H9 (cell line): Measurements from ENCODE around the gene MCM10. TPM values are rescaled to one million over a fixed set of nuclear protein-coding genes. Genes with fewer than 3 reads are reported as not detected.

Source experiments
- DNase-seq: peaks from one replicate; pipeline ENCODE4 v3.0.0-alpha.2; 2017
- H2AFZ ChIP-seq: one replicate; pipeline ENCODE4 v1.6.1; 2013; ENCODE audit warnings: mild to moderate bottlenecking, low read length, control low read depth, moderate library complexity
- H2AK5ac ChIP-seq: 2 replicates; pipeline ENCODE4 v1.6.1; 2013; ENCODE audit warnings: low read length, control low read depth, mixed read lengths; ENCODE audit not compliant: insufficient read length
- H2BK120ac ChIP-seq: one replicate; pipeline ENCODE4 v1.6.1; 2013; ENCODE audit warnings: low read depth, mild to moderate bottlenecking, low read length, control low read depth, inconsistent platforms; ENCODE audit not compliant: poor library complexity, severe bottlenecking
- H2BK12ac ChIP-seq: 2 replicates; pipeline ENCODE4 v1.6.1; 2013; ENCODE audit warnings: low read length, control low read depth, mixed read lengths, low read depth; ENCODE audit not compliant: insufficient read length
- H2BK15ac ChIP-seq: 2 replicates; pipeline ENCODE4 v1.6.1; 2013; ENCODE audit warnings: low read depth, low read length, control low read depth
- H2BK20ac ChIP-seq: one replicate; pipeline ENCODE4 v1.6.1; 2013; ENCODE audit warnings: low read depth, mild to moderate bottlenecking, low read length, control low read depth, inconsistent platforms; ENCODE audit not compliant: poor library complexity, severe bottlenecking
- H2BK5ac ChIP-seq: 2 replicates; pipeline ENCODE4 v1.6.1; 2013; ENCODE audit warnings: low read length, control low read depth, mixed read lengths; ENCODE audit not compliant: insufficient read length
- H3K14ac ChIP-seq: 2 replicates; pipeline ENCODE4 v1.6.1; 2013; ENCODE audit warnings: low read length, control low read depth; ENCODE audit not compliant: insufficient read depth
- H3K18ac ChIP-seq: 2 replicates; pipeline ENCODE4 v1.6.1; 2013; ENCODE audit warnings: low read depth, mild to moderate bottlenecking, mixed read lengths, low read length, control low read depth; ENCODE audit not compliant: insufficient read length
- H3K23ac ChIP-seq: 2 replicates; pipeline ENCODE4 v1.6.1; 2013; ENCODE audit warnings: low read length, control low read depth, mixed read lengths, low read depth; ENCODE audit not compliant: insufficient read length
- H3K23me2 ChIP-seq: 2 replicates; pipeline ENCODE4 v1.6.1; 2013; ENCODE audit warnings: low read depth, mild to moderate bottlenecking, mixed read lengths, low read length, control low read depth; ENCODE audit not compliant: insufficient read length, poor library complexity, severe bottlenecking
- H3K27ac ChIP-seq: 2 replicates; pipeline ENCODE4 v1.5.1; 2013; ENCODE audit warnings: low read length, control low read depth, mixed read lengths, low read depth; ENCODE audit not compliant: insufficient read length
- H3K27me3 ChIP-seq: 2 replicates; pipeline ENCODE4 v1.6.1; 2013; ENCODE audit warnings: low read length, control low read depth, inconsistent platforms; ENCODE audit not compliant: insufficient read depth
- H3K4ac ChIP-seq: 2 replicates; pipeline ENCODE4 v1.6.1; 2013; ENCODE audit warnings: low read depth, mild to moderate bottlenecking, control low read depth, inconsistent platforms, low read length, moderate library complexity
- H3K4me1 ChIP-seq: 2 replicates; pipeline ENCODE4 v1.6.1; 2013; ENCODE audit warnings: low read length, control low read depth, inconsistent platforms; ENCODE audit not compliant: insufficient read depth
- H3K4me2 ChIP-seq: 2 replicates; pipeline ENCODE4 v1.6.1; 2013; ENCODE audit warnings: low read length, control low read depth, mixed read lengths; ENCODE audit not compliant: insufficient read length, insufficient read depth
- H3K56ac ChIP-seq: 2 replicates; pipeline ENCODE4 v1.6.1; 2013; ENCODE audit warnings: low read depth, mild to moderate bottlenecking, mixed read lengths, low read length, control low read depth; ENCODE audit not compliant: insufficient read length
- H3K79me1 ChIP-seq: 2 replicates; pipeline ENCODE4 v1.6.1; 2013; ENCODE audit warnings: low read depth, mild to moderate bottlenecking, moderate library complexity, low read length, control low read depth, inconsistent platforms; ENCODE audit not compliant: insufficient read depth, poor library complexity, severe bottlenecking
- H3K79me2 ChIP-seq: 2 replicates; pipeline ENCODE4 v1.6.1; 2013; ENCODE audit warnings: low read length, control low read depth, inconsistent platforms; ENCODE audit not compliant: insufficient read depth
- H3K9ac ChIP-seq: 2 replicates; pipeline ENCODE4 v1.6.1; 2013; ENCODE audit warnings: low read length, control low read depth, mixed read lengths; ENCODE audit not compliant: insufficient read length; ENCODE audit errors: extremely low read depth
- H3K9me3 ChIP-seq: one replicate; pipeline ENCODE4 v1.6.1; 2013; ENCODE audit warnings: low read depth, low read length, inconsistent platforms; ENCODE audit not compliant: control insufficient read depth
- H3T11ph ChIP-seq: one replicate; pipeline ENCODE4 v1.6.1; 2013; ENCODE audit warnings: mild to moderate bottlenecking, low read length, control low read depth, inconsistent platforms
- H4K20me1 ChIP-seq: one replicate; pipeline ENCODE4 v1.6.1; 2013; ENCODE audit not compliant: control insufficient read depth, insufficient read length, insufficient read depth
- H4K5ac ChIP-seq: 2 replicates; pipeline ENCODE4 v1.6.1; 2013; ENCODE audit warnings: low read depth, mild to moderate bottlenecking, mixed read lengths, low read length, control low read depth; ENCODE audit not compliant: insufficient read length
- H4K8ac ChIP-seq: replicated peaks from 2 replicates; pipeline ENCODE4 v1.6.1; 2013; ENCODE audit warnings: low read length, control low read depth, mixed read lengths, low read depth; ENCODE audit not compliant: insufficient read length
- H4K91ac ChIP-seq: 2 replicates; pipeline ENCODE4 v1.6.1; 2013; ENCODE audit warnings: low read depth, mild to moderate bottlenecking, moderate library complexity, mixed read lengths, low read length, control low read depth; ENCODE audit not compliant: insufficient read length
- H3K27ac Mint-ChIP-seq, 3 experiments: 2 replicates in 2 of 3; 3 replicates in 1 of 3; pipeline ENCODE4 v1.8.0; 2020 to 2021; ENCODE audit warnings: mixed read lengths in 3 of 3, mild to moderate bottlenecking in 1 of 3, moderate library complexity in 1 of 3
- H3K27me3 Mint-ChIP-seq: 2 replicates; pipeline ENCODE4 v1.8.0; 2021; ENCODE audit warnings: low read depth, mild to moderate bottlenecking, moderate library complexity, mixed read lengths
- H3K36me3 Mint-ChIP-seq, 3 experiments: 2 replicates in 2 of 3; 3 replicates in 1 of 3; pipeline ENCODE4 v1.8.0; 2020 to 2021; ENCODE audit warnings: low read depth in 3 of 3, mixed read lengths in 3 of 3; ENCODE audit not compliant: insufficient read depth in 1 of 3
- H3K4me1 Mint-ChIP-seq, 2 experiments: 2 replicates each; pipeline ENCODE4 v1.8.0; 2020; ENCODE audit warnings: mixed read lengths in 2 of 2
- H3K4me3 Mint-ChIP-seq, 2 experiments: 2 replicates in 1 of 2; 3 replicates in 1 of 2; pipeline ENCODE4 v1.8.0; 2020 to 2021; ENCODE audit warnings: mild to moderate bottlenecking in 2 of 2, mixed read lengths in 2 of 2, moderate library complexity in 1 of 2
- H3K9me3 Mint-ChIP-seq, 2 experiments: 2 replicates in 1 of 2; 3 replicates in 1 of 2; pipeline ENCODE4 v1.8.0; 2020; ENCODE audit warnings: mild to moderate bottlenecking in 2 of 2, mixed read lengths in 2 of 2, moderate library complexity in 1 of 2
- CTCF ChIP-seq: fragments of 200-600 bp; sonication (generic); conservative IDR thresholded peaks from 3 replicates; pipeline ENCODE4 v1.8.0; 2021; ENCODE audit warnings: antibody characterized with exemption, mild to moderate bottlenecking
- WGBS: extraction: QIAGEN DNeasy Blood & Tissue Kit; methylation state at CpG from one replicate; pipeline ENCODE4 v1.1.7; 2013; ENCODE audit warnings: missing lambda C conversion rate, low lambda C conversion rate, mixed read lengths; ENCODE audit not compliant: insufficient read length; ENCODE audit errors: extremely low coverage; 5-methylcytosine and 5-hydroxymethylcytosine counted together
- total RNA-seq: library from RNA; stranded (reverse); gene quantifications from 2 replicates; pipeline ENCODE4 v1.2.1, GENCODE V29; 2021

MCM10 gene
- total RNA-seq, 1 experiment from 2014 or later = 67.4 TPM

- no peak overlapping the region for H2BK20ac ChIP-seq
- H3K18ac ChIP-seq = no peak overlapping the region
- H3K14ac ChIP-seq = no peak overlapping the region
- H3K27me3 Mint-ChIP-seq = no peaks in the 10 kb centered on the region
- no peak overlapping the region for H2BK120ac ChIP-seq
- no peak overlapping the region for H2AK5ac ChIP-seq
- H2BK15ac ChIP-seq = no peak overlapping the region
- DNase-seq = no peak
- H3K4ac ChIP-seq = no peak overlapping the region
- H3K27me3 ChIP-seq = no peaks in the 10 kb centered on the region
- H2AFZ ChIP-seq = no peak overlapping the region
- H3K36me3 Mint-ChIP-seq = peaks cover 2 to 8% (median 7%) of the 10 kb centered on the region in 3 experiments; a peak in 6 of 7 replicates
- H3K79me2 ChIP-seq = peaks cover 11% of the 10 kb centered on the region; the same call in 1 of the 2 replicates
- no peak overlapping the region for H4K91ac ChIP-seq
- H3K23me2 ChIP-seq = peaks cover 9% of the 10 kb centered on the region
- H3K9ac ChIP-seq = no peak overlapping the region
- peak overlapping the region in 1 of 3 experiments; percentile 38; a peak in 1 of 7 replicates for H3K27ac Mint-ChIP-seq
- H3K4me1 ChIP-seq = no peaks in the 10 kb centered on the region; the same call in 1 of the 2 replicates
- no peak overlapping the region for H2BK12ac ChIP-seq
- no peak for TF ChIP-seq CTCF
- H3K27ac ChIP-seq = no peak overlapping the region
- no peak overlapping the region for H2BK5ac ChIP-seq
- no peak overlapping the region for H4K8ac ChIP-seq
- H3T11ph ChIP-seq = no peak overlapping the region
- no CpG with 5 or more reads among the region's 32 CpGs for WGBS
- peaks cover 9% of the 10 kb centered on the region for H3K79me1 ChIP-seq
- H3K4me2 ChIP-seq = no peak overlapping the region
- peaks cover 9 to 12% of the 10 kb centered on the region in 2 experiments for H3K4me1 Mint-ChIP-seq
- no peak overlapping the region for H4K5ac ChIP-seq
- H3K4me3 Mint-ChIP-seq = no peak overlapping the region
- H3K23ac ChIP-seq = no peak overlapping the region
- no peaks in the 10 kb centered on the region for H3K9me3 ChIP-seq
- H4K20me1 ChIP-seq = no peaks in the 10 kb centered on the region
- H3K9me3 Mint-ChIP-seq = no peaks in the 10 kb centered on the region
- no peak overlapping the region for H3K56ac ChIP-seq
These were observed 3.0 kb upstream of the MCM10 start for GRCh38 chr10:13158401-13158800.
